NCI-H2227 (cell line): ENCODE results near the gene CAMK2N1.

Experiments used
- DNase-seq: peaks from one replicate; lab custom pipeline; 2025; ENCODE audit not compliant: unreplicated experiment; lab: John Stamatoyannopoulos, UW

Gene CAMK2N1

GRCh38 chr1:20446796-20447195 lies 39.2 kb downstream of the CAMK2N1 start:
- no peak for DNase-seq

GRCh38 chr1:20445956-20446355 lies 40.1 kb downstream of the CAMK2N1 start:
- no peak for DNase-seq

GRCh38 chr1:20443703-20444586 lies 42.1 kb downstream of the CAMK2N1 start:
- no peak for DNase-seq

- DNase-seq: peak; percentile 39
These were observed 42.9 kb downstream of the CAMK2N1 start for GRCh38 chr1:20442920-20443625.

GRCh38 chr1:20440785-20441200 lies 45.2 kb downstream of the CAMK2N1 start:
- peak; percentile 65 for DNase-seq

- DNase-seq: no peak
These were observed 46.7 kb downstream of the CAMK2N1 start for GRCh38 chr1:20439282-20439681.

GRCh38 chr1:20437640-20438039 lies 48.4 kb downstream of the CAMK2N1 start:
- no peak for DNase-seq

GRCh38 chr1:20432891-20433290 lies 53.1 kb downstream of the CAMK2N1 start:
- DNase-seq: no peak
